ENCODE measurements around the gene COG8. TPM values are rescaled to one million over a fixed set of nuclear protein-coding genes. Genes with fewer than 3 reads are reported as not detected.

The COG8 gene
- total RNA-seq, 4 donors from 2014 or later: 63.3 to 84.2 (median 74.7) TPM

GRCh38 chr16:69371564-69371963 is 32.2 kb upstream of the COG8 start:
- no peaks in the 10 kb centered on the region for H3K9me3 ChIP-seq
- TF ChIP-seq POLR2A (IDR thresholded peaks at IDR 0.05): no peak
- TF ChIP-seq, protein P1, sequence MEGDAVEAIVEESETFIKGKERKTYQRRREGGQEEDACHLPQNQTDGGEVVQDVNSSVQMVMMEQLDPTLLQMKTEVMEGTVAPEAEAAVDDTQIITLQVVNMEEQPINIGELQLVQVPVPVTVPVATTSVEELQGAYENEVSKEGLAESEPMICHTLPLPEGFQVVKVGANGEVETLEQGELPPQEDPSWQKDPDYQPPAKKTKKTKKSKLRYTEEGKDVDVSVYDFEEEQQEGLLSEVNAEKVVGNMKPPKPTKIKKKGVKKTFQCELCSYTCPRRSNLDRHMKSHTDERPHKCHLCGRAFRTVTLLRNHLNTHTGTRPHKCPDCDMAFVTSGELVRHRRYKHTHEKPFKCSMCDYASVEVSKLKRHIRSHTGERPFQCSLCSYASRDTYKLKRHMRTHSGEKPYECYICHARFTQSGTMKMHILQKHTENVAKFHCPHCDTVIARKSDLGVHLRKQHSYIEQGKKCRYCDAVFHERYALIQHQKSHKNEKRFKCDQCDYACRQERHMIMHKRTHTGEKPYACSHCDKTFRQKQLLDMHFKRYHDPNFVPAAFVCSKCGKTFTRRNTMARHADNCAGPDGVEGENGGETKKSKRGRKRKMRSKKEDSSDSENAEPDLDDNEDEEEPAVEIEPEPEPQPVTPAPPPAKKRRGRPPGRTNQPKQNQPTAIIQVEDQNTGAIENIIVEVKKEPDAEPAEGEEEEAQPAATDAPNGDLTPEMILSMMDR (IDR thresholded peaks at IDR 0.05): no peak
- H3K4me1 ChIP-seq: no peaks in the 10 kb centered on the region
- no peak overlapping the region for H3K27ac ChIP-seq
- 93 to 94% methylated on average over 2 of the region's 2 CpGs for WGBS, 2 donors
- no peak for DNase-seq
- intact Hi-C loops (cut with DNase I): no loop called here
- H3K27me3 ChIP-seq: no peaks in the 10 kb centered on the region
- H3K36me3 ChIP-seq: peaks cover 38 to 39% of the 10 kb centered on the region in 2 donors
- no peak overlapping the region for H3K4me3 ChIP-seq (replicated peaks in 1 of 3)

DNA sequence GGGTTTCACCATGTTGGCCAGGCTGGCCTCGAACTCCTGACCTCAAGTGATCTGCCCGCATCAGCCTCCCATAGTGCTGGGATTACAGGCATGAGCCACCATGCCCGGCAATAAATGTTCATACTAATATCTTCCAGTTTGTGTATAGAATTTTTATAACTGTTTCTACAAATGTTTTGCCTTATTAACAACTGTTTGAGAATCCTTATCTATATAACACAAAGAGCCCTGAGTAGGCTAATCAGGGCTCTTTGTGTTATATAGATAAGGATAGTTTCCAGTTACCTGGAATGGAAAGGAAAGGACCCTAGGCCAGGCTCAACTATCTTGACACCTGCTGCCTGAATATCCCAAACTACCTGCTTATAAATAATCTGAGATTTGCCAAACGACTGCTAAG is 29.5 kb upstream of the COG8 start:
- Histone ChIP-seq H3K27me3 (no peaks in the 10 kb centered on the region), H3K4me3 (replicated peaks in 1 of 3) (no peak overlapping the region), H3K4me1 (no peaks in the 10 kb centered on the region), H3K36me3 (peaks cover 57 to 59% of the 10 kb centered on the region in 2 donors), H3K27ac (no peak overlapping the region), H3K9me3 (no peaks in the 10 kb centered on the region)
- no peak for DNase-seq
- WGBS, 2 donors: 96 to 97% methylated on average over 4 of the region's 4 CpGs
- intact Hi-C loops (cut with DNase I): no loop called here
- TF ChIP-seq, protein P1 (IDR thresholded peaks at IDR 0.05): no peak
- TF ChIP-seq POLR2A (IDR thresholded peaks at IDR 0.05): no peak

DNA sequence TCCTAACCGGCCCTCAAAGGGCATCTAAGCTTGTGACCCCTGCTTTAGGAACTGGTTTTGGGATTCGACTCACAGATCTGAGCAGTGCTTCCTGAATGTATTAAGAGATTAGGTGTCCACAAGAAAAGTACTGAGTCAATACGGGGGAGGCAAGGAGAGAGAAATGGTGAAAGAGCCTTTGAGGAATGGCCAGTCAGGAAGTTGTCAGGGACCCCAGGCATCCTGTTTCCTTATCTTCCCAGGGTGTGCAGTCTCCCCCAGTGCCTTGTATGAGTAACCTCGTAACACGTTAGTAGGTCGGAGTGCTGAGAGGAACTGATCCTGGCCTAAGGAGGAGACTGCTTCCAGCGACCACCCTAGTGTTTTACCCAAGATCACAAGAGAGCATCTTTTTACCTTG is 28.6 kb upstream of the COG8 start:
- H3K9me3 ChIP-seq: no peaks in the 10 kb centered on the region
- DNase-seq: no peak
- TF ChIP-seq, protein P1 (IDR thresholded peaks at IDR 0.05): no peak
- TF ChIP-seq POLR2A (IDR thresholded peaks at IDR 0.05): no peak
- no peak overlapping the region for H3K4me3 ChIP-seq (replicated peaks in 1 of 3)
- intact Hi-C loops (cut with DNase I): no loop called here
- H3K4me1 ChIP-seq: no peaks in the 10 kb centered on the region
- 88 to 90% methylated on average over 7 of the region's 7 CpGs for WGBS, 2 donors
- H3K27ac ChIP-seq: no peak overlapping the region
- peaks cover 57 to 59% of the 10 kb centered on the region in 2 donors for H3K36me3 ChIP-seq
- no peaks in the 10 kb centered on the region for H3K27me3 ChIP-seq

GRCh38 chr16:69366431-69366830 is 27.1 kb upstream of the COG8 start:
- H3K27me3 ChIP-seq: no peaks in the 10 kb centered on the region
- 93 to 97% methylated on average over 7 of the region's 7 CpGs for WGBS, 2 donors
- no peak for DNase-seq
- no peak for TF ChIP-seq POLR2A (IDR thresholded peaks at IDR 0.05)
- TF ChIP-seq, protein P1 (IDR thresholded peaks at IDR 0.05): no peak
- H3K27ac ChIP-seq: no peak overlapping the region
- no peak overlapping the region for H3K4me3 ChIP-seq (replicated peaks in 1 of 3)
- intact Hi-C loops (cut with DNase I): no loop called here
- no peaks in the 10 kb centered on the region for H3K9me3 ChIP-seq
- H3K4me1 ChIP-seq: no peaks in the 10 kb centered on the region
- peaks cover 57 to 59% of the 10 kb centered on the region in 2 donors for H3K36me3 ChIP-seq

DNA sequence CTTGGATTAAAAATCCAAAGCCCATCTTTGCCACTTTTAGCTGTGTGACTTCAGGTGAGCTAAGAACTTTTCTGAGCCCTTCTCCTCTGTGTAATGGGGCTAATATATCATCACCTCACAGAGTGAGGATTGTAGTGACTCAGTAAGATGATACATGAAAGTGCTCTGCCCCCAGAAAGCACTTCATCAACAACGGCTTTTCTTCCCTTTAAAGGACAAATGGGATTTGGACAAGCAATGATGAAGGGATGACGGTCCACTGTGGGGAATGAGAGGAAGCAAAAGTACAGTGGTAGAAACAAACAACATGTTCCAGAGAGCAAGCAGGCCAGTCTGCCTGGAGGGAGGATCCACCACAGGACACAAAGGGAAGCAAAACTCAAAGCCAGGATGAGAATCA is 26.5 kb upstream of the COG8 start:
- Histone ChIP-seq H3K9me3 (no peaks in the 10 kb centered on the region), H3K4me1 (no peaks in the 10 kb centered on the region), H3K4me3 (replicated peaks in 1 of 3) (no peak overlapping the region), H3K27ac (no peak overlapping the region), H3K36me3 (peaks cover 57 to 59% of the 10 kb centered on the region in 2 donors), H3K27me3 (no peaks in the 10 kb centered on the region)
- DNase-seq: no peak
- intact Hi-C loops (cut with DNase I): no loop called here
- no peak for TF ChIP-seq POLR2A (IDR thresholded peaks at IDR 0.05)
- TF ChIP-seq, protein P1 (IDR thresholded peaks at IDR 0.05): no peak
- 83 to 92% methylated on average over 2 of the region's 2 CpGs for WGBS, 2 donors
